MM.1S (cell line): ENCODE data around the gene NFATC2.

Experiments used
- CTCF ChIP-seq: fragments of 300-600 bp; sonication (generic); IDR thresholded peaks from 2 replicates; pipeline ENCODE4 v1.5.1; 2016; ENCODE audit warnings: antibody characterized with exemption, low read length, mixed read lengths
- EZH2 ChIP-seq: fragments of 300-600 bp; sonication (generic); optimal IDR thresholded peaks from 2 replicates; pipeline ENCODE3; 2017; ENCODE audit warnings: low read depth, mild to moderate bottlenecking, antibody characterized with exemption, low read length, mixed read lengths
- EZH2phosphoT487 ChIP-seq: fragments of 300-600 bp; sonication (generic); IDR thresholded peaks from 2 replicates; pipeline ENCODE4 v1.6.1; 2018; ENCODE audit warnings: antibody characterized with exemption, low read length

GRCh38 chr20:51420111-51420510 is 122.4 kb downstream of the NFATC2 start:
- TF ChIP-seq CTCF (no peak), EZH2phosphoT487 (no peak), EZH2 (no peak)
